Natural killer cell (primary cell): ENCODE data around the gene PLCB4. TPM values are rescaled to one million over a fixed set of nuclear protein-coding genes. Genes with fewer than 3 reads are reported as not detected.

Experiments
- ATAC-seq, 3 donors: fragments of 150-1000 bp in 2 of 3; fragments of 200-7000 bp in 1 of 3; cut with Tn5 transposase; 1 replicate in 1 of 3; 2 replicates in 2 of 3; pipeline ENCODE4 v1.10.0; 2021; ENCODE audit warnings: mild to moderate bottlenecking in 2 of 3, moderate library complexity in 2 of 3
- DNase-seq, 2 donors: peaks; one replicate each; pipeline versions ENCODE4 v3.0.0 to v3.0.0-alpha.2; 2013 to 2021; ENCODE audit warnings: mixed read lengths in 1 of 2
- H3K27ac ChIP-seq: one replicate; pipeline ENCODE4 v1.5.1; 2013; ENCODE audit warnings: mild to moderate bottlenecking, low read length
- H3K27me3 ChIP-seq: one replicate; pipeline ENCODE4 v1.6.1; 2013; ENCODE audit warnings: low read length; ENCODE audit not compliant: control insufficient read depth, insufficient read depth
- H3K36me3 ChIP-seq: one replicate; pipeline ENCODE4 v1.6.1; 2013; ENCODE audit warnings: low read length; ENCODE audit not compliant: control insufficient read depth, insufficient read depth
- H3K4me1 ChIP-seq: one replicate; pipeline ENCODE4 v1.6.1; 2013; ENCODE audit warnings: low read length; ENCODE audit not compliant: control insufficient read depth, insufficient read depth
- H3K4me3 ChIP-seq: one replicate; pipeline ENCODE4 v1.5.1; 2013; ENCODE audit warnings: low read length
- H3K9me3 ChIP-seq: one replicate; pipeline ENCODE4 v1.6.1; 2013; ENCODE audit warnings: low read length; ENCODE audit not compliant: control insufficient read depth, insufficient read depth
- H3K27ac Mint-ChIP-seq, 2 donors: one replicate each; pipeline ENCODE4 v1.8.0; 2022; ENCODE audit warnings: mild to moderate bottlenecking in 2 of 2, mixed read lengths in 2 of 2, moderate library complexity in 1 of 2
- H3K27me3 Mint-ChIP-seq, 2 donors: one replicate each; pipeline ENCODE4 v1.8.0; 2022; ENCODE audit warnings: low read depth in 2 of 2, mixed read lengths in 2 of 2
- H3K36me3 Mint-ChIP-seq: one replicate; pipeline ENCODE4 v1.8.0; 2022; ENCODE audit warnings: mixed read lengths
- H3K4me1 Mint-ChIP-seq, 2 donors: one replicate each; pipeline ENCODE4 v1.8.0; 2022; ENCODE audit warnings: mixed read lengths in 2 of 2
- H3K4me3 Mint-ChIP-seq: one replicate; pipeline ENCODE4 v1.8.0; 2022; ENCODE audit warnings: mild to moderate bottlenecking, moderate library complexity, mixed read lengths
- H3K9me3 Mint-ChIP-seq, 2 donors: one replicate each; pipeline ENCODE4 v1.8.0; 2022; ENCODE audit warnings: mixed read lengths in 2 of 2
- CTCF ChIP-seq: fragments of 200-600 bp; IDR thresholded peaks from one replicate; pipeline ENCODE4 v1.8.0; 2022; ENCODE audit warnings: antibody characterized with exemption
- WGBS: methylation state at CpG from one replicate; pipeline ENCODE4 v1.1.7; 2013; ENCODE audit warnings: missing lambda C conversion rate; ENCODE audit not compliant: insufficient coverage; 5-methylcytosine and 5-hydroxymethylcytosine counted together
- intact Hi-C: fragments of 100-400 bp; cut with micrococcal nuclease; formaldehyde crosslinking; loops from one replicate; pipeline ENCODE4 v1.14.2; 2022
- total RNA-seq, 4 donors: library from RNA; stranded (reverse); fragments of 120-200 nt in 1 of 4; gene quantifications; one replicate each; pipeline versions ENCODE4 v1.2.3 to v1.2.4, GENCODE V29; 2013 to 2022

PLCB4 gene
- total RNA-seq, 3 donors from 2014 or later (not counting 1 experiment from before 2014, with no cell fraction given), result 0.05 to 0.40 TPM; not detected in 1

- peaks cover 0 to 4% of the 10 kb centered on the region in 2 donors for H3K9me3 Mint-ChIP-seq
- H3K27me3 Mint-ChIP-seq, result peaks cover 0 to 9% of the 10 kb centered on the region in 2 donors
- no peak overlapping the region for H3K27ac ChIP-seq
- H3K27ac Mint-ChIP-seq, result no peak overlapping the region
- no peak overlapping the region for H3K4me3 Mint-ChIP-seq
- no peaks in the 10 kb centered on the region for H3K4me1 Mint-ChIP-seq
- no peak for DNase-seq
- H3K36me3 ChIP-seq, result no peaks in the 10 kb centered on the region
- 78% methylated on average over 3 of the region's 4 CpGs for WGBS
- H3K9me3 ChIP-seq, result no peaks in the 10 kb centered on the region
- intact Hi-C loops, result no loop called here
- TF ChIP-seq CTCF, result no peak
- ATAC-seq, result no peak
- H3K36me3 Mint-ChIP-seq, result no peaks in the 10 kb centered on the region
- no peak overlapping the region for H3K4me3 ChIP-seq
- no peaks in the 10 kb centered on the region for H3K27me3 ChIP-seq
- no peaks in the 10 kb centered on the region for H3K4me1 ChIP-seq
These were observed 43.2 kb upstream of the PLCB4 start for GRCh38 chr20:9025643-9026042.

DNA sequence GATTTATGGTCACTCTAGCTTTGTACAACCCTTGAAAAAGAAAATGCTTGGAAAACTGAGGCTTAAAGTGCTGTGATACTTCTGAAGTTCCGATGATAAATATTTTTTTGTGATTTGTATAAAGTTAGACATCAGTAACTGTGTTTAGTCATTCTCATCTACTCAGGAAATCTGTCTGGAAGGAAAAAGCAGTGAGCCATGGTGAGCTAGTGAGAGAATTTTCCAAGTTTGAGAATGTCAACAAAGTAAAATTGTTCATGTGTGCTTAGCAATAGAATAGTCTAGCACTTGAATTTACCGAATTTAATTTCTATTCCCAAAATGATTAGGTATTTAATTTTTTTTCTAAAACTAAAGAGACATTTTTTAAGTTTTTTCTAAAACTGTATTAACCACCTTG lies 41.3 kb upstream of the PLCB4 start:
- intact Hi-C loops, result no loop called here

GRCh38 chr20:9028419-9028818 lies 40.5 kb upstream of the PLCB4 start:
- intact Hi-C loops, result no loop called here
- Mint-ChIP-seq H3K9me3 (peaks cover 3 to 4% of the 10 kb centered on the region in 2 donors), H3K4me3 (no peak overlapping the region), H3K27me3 (no peaks in the 10 kb centered on the region), H3K36me3 (no peaks in the 10 kb centered on the region), H3K4me1 (no peaks in the 10 kb centered on the region), H3K27ac (no peak overlapping the region)
- ATAC-seq, result no peak
- Histone ChIP-seq H3K9me3 (no peaks in the 10 kb centered on the region), H3K4me1 (no peaks in the 10 kb centered on the region), H3K36me3 (no peaks in the 10 kb centered on the region), H3K27me3 (no peaks in the 10 kb centered on the region), H3K4me3 (no peak overlapping the region), H3K27ac (no peak overlapping the region)
- TF ChIP-seq CTCF, result no peak
- no peak for DNase-seq
- WGBS, result 70% methylated on average over 3 of the region's 3 CpGs

More for the DNA sequence above, 41.3 kb upstream of the PLCB4 start:
- Mint-ChIP-seq H3K4me3 (no peak overlapping the region), H3K36me3 (no peaks in the 10 kb centered on the region), H3K9me3 (peaks cover 0 to 4% of the 10 kb centered on the region in 2 donors), H3K27ac (no peak overlapping the region), H3K4me1 (no peaks in the 10 kb centered on the region), H3K27me3 (no peaks in the 10 kb centered on the region)
- no peak overlapping the region for H3K4me3 ChIP-seq
- 91% methylated on average over 1 of the region's 2 CpGs for WGBS
- no peak for ATAC-seq
- H3K27me3 ChIP-seq, result no peaks in the 10 kb centered on the region
- H3K36me3 ChIP-seq, result no peaks in the 10 kb centered on the region
- H3K27ac ChIP-seq, result no peak overlapping the region
- DNase-seq, result no peak
- no peaks in the 10 kb centered on the region for H3K9me3 ChIP-seq
- no peaks in the 10 kb centered on the region for H3K4me1 ChIP-seq
- TF ChIP-seq CTCF, result no peak

- Histone ChIP-seq H3K4me3 (no peak overlapping the region), H3K36me3 (no peaks in the 10 kb centered on the region), H3K27ac (no peak overlapping the region), H3K27me3 (no peaks in the 10 kb centered on the region), H3K9me3 (no peaks in the 10 kb centered on the region), H3K4me1 (no peaks in the 10 kb centered on the region)
- H3K4me3 Mint-ChIP-seq, result no peak overlapping the region
- no peaks in the 10 kb centered on the region for H3K36me3 Mint-ChIP-seq
- intact Hi-C loops, result no loop called here
- ATAC-seq (no peak), DNase-seq (no peak)
- H3K27me3 Mint-ChIP-seq, result no peaks in the 10 kb centered on the region
- H3K4me1 Mint-ChIP-seq, result no peaks in the 10 kb centered on the region
- no peak overlapping the region for H3K27ac Mint-ChIP-seq
- 90% methylated on average over 8 of the region's 8 CpGs for WGBS
- TF ChIP-seq CTCF, result no peak
- H3K9me3 Mint-ChIP-seq, result peaks cover 3 to 4% of the 10 kb centered on the region in 2 donors
These were observed 36.9 kb upstream of the PLCB4 start for GRCh38 chr20:9031991-9032390.
